ENCODE results near the gene ATF7. TPM values are rescaled to one million over a fixed set of nuclear protein-coding genes. Genes with fewer than 3 reads are reported as not detected.
A peak's percentile ranks its signal among the peaks of the same experiment; 100 is the strongest.

The ATF7 gene
- total and polyA plus RNA-seq, 2 donors (not counting 1 experiment from before 2014, with no cell fraction given): 11.4 to 24.7 TPM

- no peaks in the 10 kb centered on the region for H3K79me2 ChIP-seq (ENCODE audit: control insufficient read depth, insufficient read depth, low read length)
- H3K9me3 ChIP-seq (ENCODE audit: control insufficient read depth, insufficient read depth, low read depth, low read length): no peaks in the 10 kb centered on the region
- H3K4me1 ChIP-seq (ENCODE audit: control insufficient read depth, extremely low read depth, insufficient read depth, low read length): peaks cover 5% of the 10 kb centered on the region
- no peaks in the 10 kb centered on the region for H3K27me3 ChIP-seq (ENCODE audit: control insufficient read depth, insufficient read depth, low read length)
- H3K9ac ChIP-seq (ENCODE audit: insufficient read depth, low read length): no peak overlapping the region
- no peak for TF ChIP-seq CTCF (conservative IDR thresholded peaks at IDR 0.05 in 1 of 2, IDR thresholded peaks at IDR 0.05 in 1 of 2; ENCODE audit: low read depth in 1 of 2, low read length in 2 of 2)
- no peak for TF ChIP-seq EZH2 (IDR thresholded peaks at IDR 0.05; ENCODE audit: low read length, missing control alignments)
- no peaks in the 10 kb centered on the region for H4K20me1 ChIP-seq (ENCODE audit: control insufficient read depth, extremely low read depth, insufficient read depth, low read length)
- peak; percentile 93 to 95 for DNase-seq (ENCODE audit: low read depth in 2 of 2)
- peak overlapping the region; percentile 61 for H2AFZ ChIP-seq (ENCODE audit: low read length)
- H3K4me3 ChIP-seq (replicated peaks in 1 of 4; ENCODE audit: control extremely low read depth in 1 of 4, insufficient read depth in 1 of 4, low read depth in 3 of 4, low read length in 4 of 4): peak overlapping the region in 3 of 4 experiments; percentile 23 to 31 (median 26)
- H3K36me3 ChIP-seq (ENCODE audit: control insufficient read depth, insufficient read depth, low read length): no peaks in the 10 kb centered on the region
- peak overlapping the region; percentile 79 for H3K27ac ChIP-seq (ENCODE audit: insufficient read depth, low read length)
- peak overlapping the region; percentile 77 for H3K4me2 ChIP-seq (ENCODE audit: extremely low read depth, insufficient read depth, low read length)
Observed at GRCh38 chr12:53659011-53659551, 32.9 kb upstream of the ATF7 start.

- H3K4me3 ChIP-seq (replicated peaks in 1 of 4; ENCODE audit: control extremely low read depth in 1 of 4, insufficient read depth in 1 of 4, low read depth in 3 of 4, low read length in 4 of 4): no peak overlapping the region
- TF ChIP-seq EZH2 (IDR thresholded peaks at IDR 0.05; ENCODE audit: low read length, missing control alignments): no peak
- no peak for TF ChIP-seq CTCF (conservative IDR thresholded peaks at IDR 0.05 in 1 of 2, IDR thresholded peaks at IDR 0.05 in 1 of 2; ENCODE audit: low read depth in 1 of 2, low read length in 2 of 2)
- peak in 1 of 2 donors; percentile 24 for DNase-seq (ENCODE audit: low read depth in 2 of 2)
- peaks cover 5% of the 10 kb centered on the region for H3K4me1 ChIP-seq (ENCODE audit: control insufficient read depth, extremely low read depth, insufficient read depth, low read length)
- no peak overlapping the region for H3K27ac ChIP-seq (ENCODE audit: insufficient read depth, low read length)
- no peaks in the 10 kb centered on the region for H3K36me3 ChIP-seq (ENCODE audit: control insufficient read depth, insufficient read depth, low read length)
- no peak overlapping the region for H3K9ac ChIP-seq (ENCODE audit: insufficient read depth, low read length)
- no peak overlapping the region for H2AFZ ChIP-seq (ENCODE audit: low read length)
- H3K79me2 ChIP-seq (ENCODE audit: control insufficient read depth, insufficient read depth, low read length): no peaks in the 10 kb centered on the region
- no peaks in the 10 kb centered on the region for H3K27me3 ChIP-seq (ENCODE audit: control insufficient read depth, insufficient read depth, low read length)
- H3K9me3 ChIP-seq (ENCODE audit: control insufficient read depth, insufficient read depth, low read depth, low read length): no peaks in the 10 kb centered on the region
- no peak overlapping the region for H3K4me2 ChIP-seq (ENCODE audit: extremely low read depth, insufficient read depth, low read length)
- H4K20me1 ChIP-seq (ENCODE audit: control insufficient read depth, extremely low read depth, insufficient read depth, low read length): no peaks in the 10 kb centered on the region
Observed at GRCh38 chr12:53657041-53657440, 30.9 kb upstream of the ATF7 start.

- Histone ChIP-seq H3K9me3 (ENCODE audit: control insufficient read depth, insufficient read depth, low read depth, low read length) (no peaks in the 10 kb centered on the region), H3K27me3 (ENCODE audit: control insufficient read depth, insufficient read depth, low read length) (no peaks in the 10 kb centered on the region), H2AFZ (ENCODE audit: low read length) (no peak overlapping the region), H3K4me3 (replicated peaks in 1 of 4; ENCODE audit: control extremely low read depth in 1 of 4, insufficient read depth in 1 of 4, low read depth in 3 of 4, low read length in 4 of 4) (no peak overlapping the region), H4K20me1 (ENCODE audit: control insufficient read depth, extremely low read depth, insufficient read depth, low read length) (no peaks in the 10 kb centered on the region), H3K4me1 (ENCODE audit: control insufficient read depth, extremely low read depth, insufficient read depth, low read length) (peaks cover under 1% of the 10 kb centered on the region), H3K27ac (ENCODE audit: insufficient read depth, low read length) (no peak overlapping the region), H3K79me2 (ENCODE audit: control insufficient read depth, insufficient read depth, low read length) (no peaks in the 10 kb centered on the region), H3K9ac (ENCODE audit: insufficient read depth, low read length) (no peak overlapping the region), H3K36me3 (ENCODE audit: control insufficient read depth, insufficient read depth, low read length) (no peaks in the 10 kb centered on the region), H3K4me2 (ENCODE audit: extremely low read depth, insufficient read depth, low read length) (no peak overlapping the region)
- no peak for TF ChIP-seq EZH2 (IDR thresholded peaks at IDR 0.05; ENCODE audit: low read length, missing control alignments)
- no peak for TF ChIP-seq CTCF (conservative IDR thresholded peaks at IDR 0.05 in 1 of 2, IDR thresholded peaks at IDR 0.05 in 1 of 2; ENCODE audit: low read depth in 1 of 2, low read length in 2 of 2)
- DNase-seq (ENCODE audit: low read depth in 2 of 2): no peak
Observed at GRCh38 chr12:53653595-53653994, 27.4 kb upstream of the ATF7 start.
